ENCODE data around the gene TUBG2. TPM values are rescaled to one million over a fixed set of nuclear protein-coding genes. Genes with fewer than 3 reads are reported as not detected.

Gene TUBG2
- total RNA-seq, 1 experiment from 2014 or later, result 20.4 TPM

DNA sequence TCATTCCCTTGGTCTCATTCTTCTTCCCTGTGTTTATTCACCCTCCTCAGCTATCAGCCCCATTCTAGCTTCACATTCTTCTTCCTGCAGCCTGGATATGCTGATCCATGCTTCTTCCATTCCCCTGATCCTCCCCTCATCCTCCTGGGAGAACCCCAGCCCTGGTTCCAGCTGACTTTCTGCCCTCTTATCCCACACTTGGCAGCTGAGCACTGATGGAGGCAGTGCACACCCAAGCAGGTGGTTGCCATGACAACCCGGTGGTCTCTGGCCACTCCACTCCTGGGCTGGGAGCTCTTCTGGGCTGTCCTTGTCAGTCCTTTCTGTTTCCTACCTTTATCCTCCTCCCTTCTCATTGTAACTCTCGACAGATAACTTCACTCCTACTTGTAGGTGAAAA is 16.7 kb upstream of the TUBG2 start:
- H3T11ph ChIP-seq (ENCODE audit: low read length), result no peak overlapping the region
- no peaks in the 10 kb centered on the region for H3K9me3 ChIP-seq (ENCODE audit: control insufficient read depth, low read depth, low read length)
- H4K91ac ChIP-seq (ENCODE audit: insufficient read length, low read depth, low read length), result no peak overlapping the region
- no peak overlapping the region for H4K8ac ChIP-seq (replicated peaks; ENCODE audit: insufficient read length, low read depth, low read length)
- H3K27me3 ChIP-seq (ENCODE audit: insufficient read depth, low read length), result no peaks in the 10 kb centered on the region
- no peaks in the 10 kb centered on the region for H3K23me2 ChIP-seq (ENCODE audit: insufficient read length, low read depth, low read length, poor library complexity, severe bottlenecking)
- no peak overlapping the region for H2BK12ac ChIP-seq (ENCODE audit: insufficient read length, low read depth, low read length)
- H2BK5ac ChIP-seq (ENCODE audit: insufficient read length, low read length), result no peak overlapping the region
- no peaks in the 10 kb centered on the region for H3K9me3 Mint-ChIP-seq
- no peak overlapping the region for H2BK15ac ChIP-seq (ENCODE audit: low read depth, low read length)
- no peak overlapping the region; a peak in 1 of 5 replicates for H3K4me3 Mint-ChIP-seq
- H3K14ac ChIP-seq (ENCODE audit: insufficient read depth, low read length), result no peak overlapping the region
- peak overlapping the region in 2 of 3 experiments; percentile 76; a peak in 3 of 7 replicates for H3K27ac Mint-ChIP-seq
- H4K5ac ChIP-seq (ENCODE audit: insufficient read length, low read depth, low read length), result no peak overlapping the region
- peaks cover 8 to 9% of the 10 kb centered on the region in 2 experiments for H3K4me1 Mint-ChIP-seq
- no peak overlapping the region for H3K4me2 ChIP-seq (ENCODE audit: insufficient read depth, insufficient read length, low read length)
- no peaks in the 10 kb centered on the region for H3K79me2 ChIP-seq (ENCODE audit: insufficient read depth, low read length)
- no peak overlapping the region for H2AFZ ChIP-seq (ENCODE audit: low read length)
- no peaks in the 10 kb centered on the region for H4K20me1 ChIP-seq (ENCODE audit: control insufficient read depth, insufficient read depth, insufficient read length)
- H3K4ac ChIP-seq (ENCODE audit: low read depth, low read length), result no peak overlapping the region
- H3K36me3 Mint-ChIP-seq (ENCODE audit: insufficient read depth in 1 of 3, low read depth in 3 of 3), result no peaks in the 10 kb centered on the region
- no peak for TF ChIP-seq CTCF (conservative IDR thresholded peaks at IDR 0.05)
- H2AK5ac ChIP-seq (ENCODE audit: insufficient read length, low read length), result no peak overlapping the region
- peak; percentile 68 for DNase-seq
- no peak overlapping the region for H2BK20ac ChIP-seq (ENCODE audit: low read depth, low read length, poor library complexity, severe bottlenecking)
- no CpG with 5 or more reads among the region's 2 CpGs for WGBS (ENCODE audit: extremely low coverage, insufficient read length, low lambda C conversion rate)
- H3K9ac ChIP-seq (ENCODE audit: extremely low read depth, insufficient read length, low read length), result no peak overlapping the region
- no peak overlapping the region for H3K56ac ChIP-seq (ENCODE audit: insufficient read length, low read depth, low read length)
- H3K27ac ChIP-seq (ENCODE audit: insufficient read length, low read depth, low read length), result no peak overlapping the region
- no peak overlapping the region for H3K23ac ChIP-seq (ENCODE audit: insufficient read length, low read depth, low read length)
- H3K18ac ChIP-seq (ENCODE audit: insufficient read length, low read depth, low read length), result no peak overlapping the region
- peaks cover 1% of the 10 kb centered on the region; the same call in 1 of the 2 replicates for H3K27me3 Mint-ChIP-seq (ENCODE audit: low read depth)
- no peaks in the 10 kb centered on the region for H3K4me1 ChIP-seq (ENCODE audit: insufficient read depth, low read length)
- H2BK120ac ChIP-seq (ENCODE audit: low read depth, low read length, poor library complexity, severe bottlenecking), result no peak overlapping the region
- no peaks in the 10 kb centered on the region for H3K79me1 ChIP-seq (ENCODE audit: insufficient read depth, low read depth, low read length, poor library complexity, severe bottlenecking)

Data from H9 (cell line).